Activated T-helper 9 cell treated with anti-CD3 and anti-CD28 coated beads, Interleukin-2, amount 50 U/mL, for 16 hours (primary cell): Measurements from ENCODE around the gene ALDH2.
"Not testable (repeated sequence)": the region's sequence is repeated elsewhere in the genome, so short reads cannot be mapped to it uniquely, and the experiment has no call there.

ENCODE experiments used
- DNase-seq: peaks from one replicate; pipeline ENCODE4 v3.0.0-alpha.2; 2020; ENCODE audit warnings: low read depth

Gene ALDH2

GRCh38 chr12:111766608-111767361 is at the start of gene ALDH2:
TSS of gene ALDH2 (plus strand) at chr12:111766933. CDS start at chr12:111766983, 50 bp downstream.
- DNase-seq: peak; percentile 18

GRCh38 chr12:111719316-111719715 is 47.4 kb upstream of the ALDH2 start:
- not testable (repeated sequence) for DNase-seq

DNA sequence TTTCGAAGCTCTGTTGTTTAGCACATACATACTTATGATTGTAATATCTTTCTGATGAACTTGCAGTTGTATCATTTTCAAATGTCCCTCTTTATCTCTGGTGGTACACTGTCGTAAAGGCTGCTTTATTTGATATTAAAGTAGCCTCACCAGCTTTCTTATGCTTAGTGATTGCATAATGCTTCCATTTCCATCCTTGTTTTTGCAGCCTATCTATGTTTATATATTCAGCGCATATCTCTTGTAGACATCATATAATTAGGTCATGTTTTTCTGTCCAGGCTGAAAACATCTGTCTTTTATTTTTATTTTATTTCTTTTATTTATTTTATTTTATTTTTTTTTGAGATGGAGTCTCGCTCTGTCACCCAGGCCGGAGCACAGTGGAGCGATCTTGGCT is 46.3 kb upstream of the ALDH2 start:
- DNase-seq: no peak

DNA sequence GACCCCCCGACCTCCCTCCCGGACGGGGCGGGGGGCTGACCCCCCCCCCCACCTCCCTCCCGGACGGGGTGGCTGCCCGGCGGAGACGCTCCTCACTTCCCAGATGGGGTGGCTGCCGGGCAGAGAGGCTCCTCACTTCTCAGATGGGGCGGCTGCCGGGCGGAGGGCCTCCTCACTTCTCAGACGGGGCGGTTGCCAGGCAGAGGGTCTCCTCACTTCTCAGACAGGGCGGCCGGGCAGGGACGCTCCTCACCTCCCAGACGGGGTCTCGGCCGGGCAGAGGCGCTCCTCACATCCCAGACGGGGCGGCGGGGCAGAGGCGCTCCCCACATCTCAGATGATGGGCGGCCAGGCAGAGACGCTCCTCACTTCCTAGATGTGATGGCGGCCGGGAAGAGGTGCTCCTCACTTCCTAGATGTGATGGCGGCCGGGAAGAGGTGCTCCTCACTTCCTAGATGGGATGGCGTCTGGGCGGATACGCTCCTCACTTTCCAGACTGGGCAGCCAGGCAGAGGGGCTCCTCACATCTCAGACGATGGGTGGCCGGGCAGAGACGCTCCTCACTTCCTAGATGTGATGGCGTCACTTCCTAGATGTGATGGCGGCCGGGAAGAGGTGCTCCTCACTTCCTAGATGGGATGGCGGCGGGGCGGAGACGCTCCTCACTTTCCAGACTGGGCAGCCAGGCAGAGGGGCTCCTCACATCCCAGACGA is 42.9 kb upstream of the ALDH2 start:
- not testable (repeated sequence) for DNase-seq

- no peak for DNase-seq
Observed at GRCh38 chr12:111728795-111729194, 37.9 kb upstream of the ALDH2 start.

GRCh38 chr12:111730420-111730819 is 36.3 kb upstream of the ALDH2 start:
- no peak for DNase-seq

DNA sequence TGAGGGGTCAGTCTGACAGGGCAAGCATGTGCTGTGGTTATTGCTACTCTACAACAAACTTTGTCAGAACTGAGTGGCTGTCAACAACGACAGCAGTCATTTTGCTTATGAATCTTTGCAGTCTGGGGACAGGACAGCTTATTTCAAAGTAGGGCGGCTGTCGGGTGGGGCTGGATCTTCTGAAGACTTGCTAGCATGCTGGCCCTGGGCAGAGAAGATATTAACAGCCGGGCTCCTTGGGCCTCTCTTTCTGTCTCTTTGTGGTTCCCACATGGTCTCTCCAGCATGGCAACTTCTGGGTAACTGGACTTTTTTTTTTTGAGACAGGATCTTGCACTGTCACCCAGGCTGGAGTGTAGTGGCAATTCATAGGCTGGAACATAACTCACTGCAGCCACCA is 33.9 kb upstream of the ALDH2 start:
- no peak for DNase-seq

DNA sequence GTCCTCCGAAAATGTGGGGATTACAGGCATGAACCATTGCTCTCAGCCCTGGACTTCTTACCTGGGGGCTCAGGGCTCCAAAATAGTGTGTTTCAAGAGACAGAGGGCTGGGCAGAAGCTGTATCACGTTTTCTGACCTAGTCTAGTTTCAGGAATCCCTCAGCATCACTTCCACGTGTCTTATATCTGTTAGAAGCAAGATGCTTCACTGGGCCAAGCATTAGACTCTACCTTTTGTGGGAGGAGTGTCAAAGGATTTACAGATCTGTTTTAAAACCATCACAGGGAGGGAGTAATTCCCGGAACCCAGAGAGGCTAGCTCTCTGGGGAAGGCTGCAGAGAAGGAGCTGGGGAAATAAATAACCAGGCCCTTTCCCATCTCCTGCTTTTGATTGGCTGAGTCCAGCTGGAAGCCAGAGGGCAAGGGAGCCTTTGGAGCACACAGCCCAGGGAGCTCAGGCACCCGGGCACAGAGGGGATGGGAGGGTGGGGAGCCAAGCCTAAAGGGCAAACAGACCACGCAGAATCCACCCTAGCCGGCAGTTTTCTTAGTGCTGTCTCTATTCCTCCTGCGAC is 33.3 kb upstream of the ALDH2 start:
- no peak for DNase-seq

GRCh38 chr12:111739524-111739923 is 27.2 kb upstream of the ALDH2 start:
- not testable (repeated sequence) for DNase-seq

GRCh38 chr12:111741235-111741812 is 25.4 kb upstream of the ALDH2 start:
- no peak for DNase-seq

GRCh38 chr12:111745211-111745610 is 21.5 kb upstream of the ALDH2 start:
- DNase-seq: no peak

DNA sequence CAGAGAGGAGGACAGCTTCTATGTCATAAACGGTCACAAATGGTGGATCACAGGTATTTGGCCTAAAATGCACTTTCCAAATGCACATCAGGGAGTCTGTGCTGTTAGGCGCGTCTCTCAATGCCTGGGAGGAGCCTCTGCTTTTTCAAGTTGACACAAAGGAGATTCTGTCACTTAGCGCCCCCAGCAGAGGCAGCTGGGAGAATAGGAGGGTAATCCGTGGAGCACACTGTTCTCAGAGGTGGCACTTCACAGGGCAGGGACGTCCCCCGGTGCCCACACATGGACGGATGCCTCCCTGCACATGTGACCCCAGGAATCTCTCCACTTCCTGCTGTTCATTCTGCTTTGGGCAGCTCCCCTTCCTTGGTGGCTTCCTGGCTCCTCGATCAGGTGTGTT is 19.4 kb upstream of the ALDH2 start:
- DNase-seq: no peak

DNA sequence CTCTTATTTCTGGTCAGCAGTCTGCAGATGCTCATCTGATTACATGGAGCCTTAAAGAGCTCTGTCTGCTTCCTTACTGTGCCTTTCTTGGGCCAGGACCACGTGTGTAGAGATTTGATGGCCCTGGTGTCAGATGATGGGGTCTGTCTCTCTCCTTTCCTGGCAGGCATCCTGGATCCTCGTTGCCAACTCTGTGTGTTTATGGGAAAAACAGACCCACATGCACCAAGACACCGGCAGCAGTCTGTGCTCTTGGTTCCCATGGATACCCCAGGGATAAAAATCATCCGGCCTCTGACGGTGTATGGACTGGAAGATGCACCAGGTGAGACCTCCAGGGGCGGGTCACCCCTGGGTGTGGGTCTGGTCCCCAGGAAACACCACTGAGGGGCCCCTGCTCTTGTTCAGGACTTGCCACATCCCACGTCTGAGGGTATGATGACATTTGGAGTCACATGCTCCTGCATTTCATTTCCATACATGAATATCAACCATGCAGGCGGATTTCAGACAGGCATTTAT is 18.5 kb upstream of the ALDH2 start:
- DNase-seq: no peak

DNA sequence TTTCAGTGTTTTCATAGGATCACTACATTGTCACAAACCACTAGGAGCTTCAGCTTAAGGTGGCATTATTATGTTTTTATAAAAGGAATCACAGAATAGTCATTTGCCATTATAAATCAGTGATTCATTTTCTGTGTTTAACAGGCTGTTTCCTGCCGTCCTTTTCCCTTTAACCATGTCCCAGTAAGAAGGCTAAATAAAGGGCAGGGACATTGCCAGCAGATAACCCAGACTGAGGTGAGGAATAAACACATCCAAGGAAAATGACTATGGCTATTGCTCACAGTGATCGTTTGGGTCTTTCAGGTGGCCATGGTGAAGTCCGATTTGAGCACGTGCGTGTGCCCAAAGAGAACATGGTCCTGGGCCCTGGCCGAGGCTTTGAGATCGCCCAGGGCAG is 17.9 kb upstream of the ALDH2 start:
- no peak for DNase-seq

DNA sequence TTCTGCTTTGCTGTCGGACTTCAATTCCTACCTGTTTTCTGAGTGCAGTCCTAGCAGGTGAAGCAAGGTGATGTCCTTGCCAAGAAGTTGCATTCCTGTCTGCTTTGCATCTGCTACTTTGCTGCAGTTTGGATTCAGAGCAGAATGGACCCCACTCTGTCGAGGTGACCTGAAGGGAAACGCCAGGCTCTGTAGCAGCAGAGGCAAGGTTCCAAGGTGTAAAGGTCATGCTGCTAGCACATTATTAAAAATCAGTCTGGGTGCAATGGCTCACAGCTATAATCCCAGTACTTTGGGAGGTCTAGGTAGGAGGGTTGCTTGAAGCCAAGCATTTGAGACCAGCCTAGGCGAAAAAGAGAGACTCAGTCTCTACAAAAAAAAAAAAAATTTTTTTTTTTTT is 17.3 kb upstream of the ALDH2 start:
- no peak for DNase-seq

DNA sequence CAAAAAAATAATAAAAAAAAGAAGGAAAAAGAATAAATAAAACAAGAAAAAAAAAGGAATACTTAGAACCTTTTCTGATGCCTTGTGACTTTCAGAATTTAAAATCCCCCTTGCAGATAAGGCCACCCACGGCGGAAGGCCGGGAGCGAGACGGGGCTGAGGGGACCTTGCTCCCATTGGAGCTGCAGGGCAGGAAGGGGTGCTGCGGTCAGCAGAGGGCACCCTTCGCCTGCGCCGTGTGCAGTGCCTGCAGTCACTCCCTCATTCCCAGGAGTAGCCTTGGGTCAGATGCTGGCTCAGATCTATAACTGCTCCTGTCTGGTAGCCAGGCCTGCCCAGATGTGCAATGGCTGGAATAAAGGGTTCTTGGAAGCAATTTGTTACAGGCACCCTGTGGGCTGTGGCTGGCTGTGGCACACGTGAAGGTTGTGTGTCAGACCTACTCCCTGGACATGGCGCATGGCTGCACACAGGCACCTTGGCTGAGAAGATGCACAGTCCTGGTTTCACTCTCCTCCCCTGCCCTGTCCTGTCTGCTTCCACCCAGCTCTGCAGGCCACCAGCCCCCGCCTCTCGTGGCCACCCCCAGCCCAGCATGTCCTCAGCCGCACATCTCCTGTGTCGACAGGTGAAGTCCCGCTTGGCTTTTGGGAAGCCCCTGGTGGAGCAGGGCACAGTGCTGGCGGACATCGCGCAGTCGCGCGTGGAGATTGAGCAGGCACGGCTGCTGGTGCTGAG is 13.4 kb upstream of the ALDH2 start:
- no peak for DNase-seq

GRCh38 chr12:111754671-111755070 is 12.1 kb upstream of the ALDH2 start:
- no peak for DNase-seq

GRCh38 chr12:111756196-111756595 is 10.5 kb upstream of the ALDH2 start:
- DNase-seq: no peak

DNA sequence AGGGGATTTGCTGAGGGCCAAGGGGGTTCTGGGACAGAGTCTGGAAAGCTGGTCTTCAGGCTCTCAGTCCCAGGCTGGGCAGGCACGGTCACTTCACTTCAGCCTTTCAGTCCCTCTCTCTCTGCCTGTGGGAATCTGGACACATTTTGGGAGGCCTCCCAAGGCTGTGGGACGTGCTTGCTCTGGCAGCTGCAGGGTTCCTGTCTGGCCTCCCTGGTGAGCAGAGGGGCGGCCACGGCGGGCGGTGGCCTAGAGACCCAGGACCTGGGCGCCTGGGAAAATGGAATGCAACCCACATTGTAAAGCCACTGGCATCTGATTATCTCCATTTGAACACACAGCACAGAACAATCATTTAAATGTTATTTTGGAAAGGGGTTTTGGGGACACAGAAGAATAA is 10.1 kb upstream of the ALDH2 start:
- DNase-seq: no peak

GRCh38 chr12:111757361-111758119 is 9.2 kb upstream of the ALDH2 start:
- no peak for DNase-seq

GRCh38 chr12:111758120-111758561 is 8.6 kb upstream of the ALDH2 start:
- no peak for DNase-seq
